Neuronal stem cell (in vitro differentiated cells): ENCODE measurements around the gene STK33.

ENCODE experiments used
- DNase-seq: peaks from one replicate; pipeline ENCODE4 v3.0.0-alpha.2; 2013; ENCODE audit warnings: low spot score
- H2AFZ ChIP-seq: one replicate; pipeline ENCODE4 v1.6.1; 2013; ENCODE audit warnings: mild to moderate bottlenecking, low read length, inconsistent platforms
- H2AK5ac ChIP-seq: 2 replicates; pipeline ENCODE4 v1.6.1; 2013; ENCODE audit warnings: low read depth, mild to moderate bottlenecking, inconsistent platforms, low read length, moderate library complexity, mixed read lengths
- H2BK120ac ChIP-seq: 2 replicates; pipeline ENCODE4 v1.6.1; 2013; ENCODE audit warnings: low read depth, mild to moderate bottlenecking, inconsistent platforms, low read length, moderate library complexity, mixed read lengths
- H2BK12ac ChIP-seq: one replicate; pipeline ENCODE4 v1.6.1; 2013; ENCODE audit warnings: low read length, inconsistent platforms
- H2BK15ac ChIP-seq: 2 replicates; pipeline ENCODE4 v1.6.1; 2013; ENCODE audit warnings: mild to moderate bottlenecking, low read length, inconsistent platforms, mixed read lengths
- H2BK5ac ChIP-seq: one replicate; pipeline ENCODE4 v1.6.1; 2013; ENCODE audit warnings: inconsistent platforms, mild to moderate bottlenecking, low read length, moderate library complexity
- H3K14ac ChIP-seq: one replicate; pipeline ENCODE4 v1.6.1; 2013; ENCODE audit warnings: low read length, inconsistent platforms
- H3K18ac ChIP-seq: 2 replicates; pipeline ENCODE4 v1.6.1; 2013; ENCODE audit warnings: low read length, inconsistent platforms
- H3K23ac ChIP-seq: 2 replicates; pipeline ENCODE4 v1.6.1; 2013; ENCODE audit warnings: low read depth, mild to moderate bottlenecking, mixed read lengths, low read length, inconsistent platforms; ENCODE audit not compliant: poor library complexity
- H3K27ac ChIP-seq: replicated peaks from 3 replicates; pipeline ENCODE4 v1.5.1; 2013; ENCODE audit warnings: low read length, inconsistent platforms
- H3K27me3 ChIP-seq, 3 experiments: 2 replicates each; pipeline ENCODE4 v1.6.1; 2013; ENCODE audit warnings: low read length in 3 of 3, mild to moderate bottlenecking in 2 of 3, inconsistent platforms in 1 of 3, low read depth in 1 of 3, mixed read lengths in 1 of 3, moderate library complexity in 1 of 3; ENCODE audit not compliant: control insufficient read depth in 3 of 3, insufficient read depth in 3 of 3
- H3K36me3 ChIP-seq, 2 donors: replicated peaks in 1 of 2; 2 replicates each; pipeline ENCODE4 v1.6.1; 2013; ENCODE audit warnings: low read length in 2 of 2; ENCODE audit not compliant: control insufficient read depth in 2 of 2, insufficient read depth in 2 of 2
- H3K4ac ChIP-seq: 2 replicates; pipeline ENCODE4 v1.6.1; 2013; ENCODE audit warnings: inconsistent platforms, mild to moderate bottlenecking, low read length, moderate library complexity
- H3K4me1 ChIP-seq, 2 donors: 1 replicate in 1 of 2; 2 replicates in 1 of 2; pipeline ENCODE4 v1.6.1; 2013; ENCODE audit warnings: low read length in 2 of 2, low read depth in 1 of 2; ENCODE audit not compliant: control insufficient read depth in 2 of 2, insufficient read depth in 1 of 2
- H3K4me2 ChIP-seq: one replicate; pipeline ENCODE4 v1.6.1; 2013; ENCODE audit warnings: mild to moderate bottlenecking, low read length, inconsistent platforms; ENCODE audit not compliant: insufficient read depth, poor library complexity, severe bottlenecking
- H3K4me3 ChIP-seq, 2 donors: 2 replicates each; pipeline ENCODE4 v1.5.1; 2013; ENCODE audit warnings: low read length in 2 of 2, mild to moderate bottlenecking in 2 of 2, inconsistent platforms in 1 of 2, moderate library complexity in 1 of 2
- H3K79me1 ChIP-seq: one replicate; pipeline ENCODE4 v1.6.1; 2013; ENCODE audit warnings: low read depth, mild to moderate bottlenecking, inconsistent platforms, low read length, moderate library complexity
- H3K9ac ChIP-seq: one replicate; pipeline ENCODE4 v1.6.1; 2013; ENCODE audit warnings: mild to moderate bottlenecking, low read depth, low read length, inconsistent platforms; ENCODE audit not compliant: poor library complexity
- H3K9me3 ChIP-seq, 2 donors: replicated peaks in 1 of 2; 2 replicates each; pipeline versions ENCODE3 to v1.6.1; 2013; ENCODE audit warnings: low read length in 2 of 2, mild to moderate bottlenecking in 2 of 2, inconsistent platforms in 1 of 2, low read depth in 1 of 2, mixed read lengths in 1 of 2, moderate library complexity in 1 of 2; ENCODE audit not compliant: control insufficient read depth in 2 of 2, insufficient read depth in 1 of 2
- H4K8ac ChIP-seq: one replicate; pipeline ENCODE4 v1.6.1; 2013; ENCODE audit warnings: low read depth, mild to moderate bottlenecking, inconsistent platforms, low read length, moderate library complexity
- H4K91ac ChIP-seq: one replicate; pipeline ENCODE4 v1.6.1; 2013; ENCODE audit warnings: low read length, low read depth, mild to moderate bottlenecking, inconsistent platforms; ENCODE audit not compliant: poor library complexity
- WGBS, 2 donors: extraction: QIAGEN DNeasy Blood & Tissue Kit; methylation state at CpG; one replicate each; pipeline ENCODE4 v1.1.7; 2013; ENCODE audit warnings: missing lambda C conversion rate in 2 of 2, mixed read lengths in 1 of 2; ENCODE audit not compliant: insufficient read length in 2 of 2, insufficient replicate concordance in 1 of 2; ENCODE audit errors: extremely low coverage in 2 of 2; 5-methylcytosine and 5-hydroxymethylcytosine counted together

STK33 gene

DNA sequence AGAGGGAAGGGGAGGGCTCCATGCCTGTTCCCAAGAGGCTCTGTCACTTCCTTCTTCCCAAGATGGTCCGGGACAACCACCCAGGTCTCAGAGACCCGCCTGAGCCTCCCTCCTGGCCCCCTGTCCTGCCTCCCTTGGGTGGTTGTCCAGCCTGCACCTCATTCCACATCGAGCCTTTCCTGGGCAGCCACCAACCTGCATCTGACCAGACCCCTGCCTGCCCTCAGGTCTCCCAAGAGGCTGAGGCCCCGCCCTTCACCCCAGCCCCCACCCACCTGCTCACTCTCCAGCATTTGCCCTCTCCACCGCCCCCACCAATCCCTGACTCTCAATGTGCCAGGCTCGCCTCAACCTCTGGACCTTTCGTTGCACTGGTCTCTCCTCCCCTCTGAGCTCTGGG, 232.8 kb downstream of the STK33 start:
- no peak overlapping the region for H2AFZ ChIP-seq
- H3K4me2 ChIP-seq = no peak overlapping the region
- no peak overlapping the region for H2BK12ac ChIP-seq
- no peak overlapping the region for H3K27ac ChIP-seq
- H4K8ac ChIP-seq = no peak overlapping the region
- no peak overlapping the region for H2BK15ac ChIP-seq
- H2BK120ac ChIP-seq = no peak overlapping the region
- no peaks in the 10 kb centered on the region for H3K79me1 ChIP-seq
- H3K14ac ChIP-seq = no peak overlapping the region
- no peak for DNase-seq
- H4K91ac ChIP-seq = no peak overlapping the region
- no peaks in the 10 kb centered on the region for H3K9me3 ChIP-seq
- H3K4ac ChIP-seq = no peak overlapping the region
- no peaks in the 10 kb centered on the region for H3K27me3 ChIP-seq
- H3K23ac ChIP-seq = no peak overlapping the region
- no peak overlapping the region for H3K4me3 ChIP-seq
- peaks cover 0 to 12% of the 10 kb centered on the region in 2 donors for H3K4me1 ChIP-seq
- H2AK5ac ChIP-seq = no peak overlapping the region
- H3K9ac ChIP-seq = no peak overlapping the region
- no peak overlapping the region for H2BK5ac ChIP-seq
- WGBS, 2 donors = no CpG with 5 or more reads among the region's 7 CpGs
- H3K18ac ChIP-seq = no peak overlapping the region
- no peaks in the 10 kb centered on the region for H3K36me3 ChIP-seq

DNA sequence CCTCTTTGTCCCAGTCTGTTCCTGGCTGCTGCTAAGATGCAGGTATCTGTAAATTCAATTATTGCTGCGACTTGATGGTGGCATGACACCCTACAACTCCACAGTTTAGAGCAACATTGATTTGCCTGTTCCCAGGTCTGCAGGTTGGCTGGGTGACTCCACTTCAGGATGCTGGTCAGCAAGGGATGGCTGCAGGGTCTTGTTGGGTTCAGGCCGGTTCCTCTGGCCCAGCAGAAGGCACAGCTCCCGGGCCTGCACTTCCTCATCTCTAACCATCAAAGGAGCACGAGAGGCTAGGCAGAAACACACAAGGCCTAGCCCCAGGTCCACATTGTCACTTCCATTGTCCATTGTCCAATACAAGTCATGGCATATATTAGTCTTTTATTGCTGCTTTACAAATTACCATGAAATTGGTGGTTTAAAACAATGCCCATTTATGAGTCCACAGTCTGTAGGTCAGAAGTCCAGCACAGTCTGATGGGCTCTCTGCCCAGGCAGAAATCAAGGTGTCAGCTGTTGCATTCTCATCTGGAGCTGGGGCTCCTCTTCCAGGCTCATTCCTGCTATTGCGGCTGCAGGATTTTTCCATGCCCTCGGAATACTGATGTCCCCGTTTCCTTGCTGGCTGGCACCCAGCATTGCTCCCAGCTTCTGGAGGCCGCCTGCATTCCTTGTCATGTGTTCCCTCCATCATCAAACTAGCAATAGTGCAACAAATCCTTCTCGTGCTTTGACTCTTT, 233.8 kb downstream of the STK33 start:
- Histone ChIP-seq H2BK15ac (no peak overlapping the region), H3K27ac (no peak overlapping the region), H3K18ac (peak overlapping the region; percentile 40), H3K4me3 (no peak overlapping the region), H3K36me3 (no peaks in the 10 kb centered on the region), H3K9ac (no peak overlapping the region), H3K4me1 (peaks cover under 1 to 18% of the 10 kb centered on the region in 2 donors), H4K8ac (no peak overlapping the region), H2AK5ac (peak overlapping the region; percentile 10), H3K27me3 (no peaks in the 10 kb centered on the region), H3K23ac (no peak overlapping the region), H2BK5ac (no peak overlapping the region), H3K9me3 (no peaks in the 10 kb centered on the region), H3K79me1 (no peaks in the 10 kb centered on the region), H2BK120ac (no peak overlapping the region), H3K4me2 (no peak overlapping the region), H4K91ac (peak overlapping the region; percentile 25), H3K14ac (no peak overlapping the region), H2BK12ac (no peak overlapping the region), H3K4ac (no peak overlapping the region), H2AFZ (no peak overlapping the region)
- no peak for DNase-seq
- WGBS, 2 donors = no CpG with 5 or more reads among the region's 9 CpGs

DNA sequence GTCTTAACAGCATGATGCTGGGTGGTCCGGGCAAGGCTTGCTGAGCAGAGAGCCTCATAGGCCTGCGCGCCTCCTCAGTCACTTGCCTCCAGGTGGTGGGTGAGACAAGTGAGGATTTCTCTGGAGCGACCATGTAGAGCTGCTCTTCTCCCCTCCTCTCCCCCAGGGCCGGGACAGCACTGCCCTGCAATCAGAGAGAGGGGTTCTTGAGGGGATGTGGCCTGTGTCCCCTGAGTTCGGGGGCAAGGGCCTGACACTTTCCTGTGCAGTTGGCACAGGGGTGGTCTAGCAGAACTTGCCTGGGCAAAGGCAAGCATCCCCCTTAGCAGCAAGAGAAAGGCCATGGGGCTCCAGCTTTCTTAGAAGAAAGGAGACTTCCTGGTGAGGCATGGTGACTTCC, 234.5 kb downstream of the STK33 start:
- WGBS, 2 donors = no CpG with 5 or more reads among the region's 6 CpGs

GRCh38 chr11:8357891-8358566, 236.0 kb downstream of the STK33 start:
- Histone ChIP-seq H3K9me3 (no peaks in the 10 kb centered on the region), H3K23ac (no peak overlapping the region), H2AFZ (no peak overlapping the region), H2BK15ac (peak overlapping the region; percentile 22), H2BK120ac (no peak overlapping the region), H3K27me3 (no peaks in the 10 kb centered on the region), H2AK5ac (peak overlapping the region; percentile 86), H4K8ac (no peak overlapping the region), H3K27ac (no peak overlapping the region), H3K18ac (peak overlapping the region; percentile 89), H3K4me2 (no peak overlapping the region), H3K79me1 (no peaks in the 10 kb centered on the region), H4K91ac (no peak overlapping the region), H2BK5ac (peak overlapping the region; percentile 39), H3K4me1 (peaks cover 10 to 37% of the 10 kb centered on the region in 2 donors), H3K4ac (no peak overlapping the region), H2BK12ac (peak overlapping the region; percentile 0), H3K14ac (no peak overlapping the region), H3K36me3 (no peaks in the 10 kb centered on the region), H3K4me3 (no peak overlapping the region), H3K9ac (no peak overlapping the region)
- no peak for DNase-seq
- WGBS, 2 donors = no CpG with 5 or more reads among the region's 13 CpGs

More for the DNA sequence above, 234.5 kb downstream of the STK33 start:
- no peaks in the 10 kb centered on the region for H3K27me3 ChIP-seq
- no peaks in the 10 kb centered on the region for H3K79me1 ChIP-seq
- DNase-seq = no peak
- H3K9me3 ChIP-seq = no peaks in the 10 kb centered on the region
- H2BK15ac ChIP-seq = no peak overlapping the region
- H3K4me3 ChIP-seq = no peak overlapping the region
- H3K4ac ChIP-seq = no peak overlapping the region
- no peak overlapping the region for H2BK120ac ChIP-seq
- no peak overlapping the region for H3K27ac ChIP-seq
- no peak overlapping the region for H2AK5ac ChIP-seq
- H3K4me1 ChIP-seq = peaks cover 7 to 22% of the 10 kb centered on the region in 2 donors
- no peak overlapping the region for H4K91ac ChIP-seq
- H3K14ac ChIP-seq = no peak overlapping the region
- H3K18ac ChIP-seq = no peak overlapping the region
- H3K4me2 ChIP-seq = no peak overlapping the region
- H2AFZ ChIP-seq = no peak overlapping the region
- no peak overlapping the region for H3K23ac ChIP-seq
- H2BK12ac ChIP-seq = no peak overlapping the region
- H3K9ac ChIP-seq = no peak overlapping the region
- no peak overlapping the region for H2BK5ac ChIP-seq
- H3K36me3 ChIP-seq = no peaks in the 10 kb centered on the region
- H4K8ac ChIP-seq = no peak overlapping the region
